Stimulated activated CD8-positive, alpha-beta memory T cell treated with anti-CD3 and anti-CD28 coated beads, Interleukin-7, amount 100 ng/mL, for 4 hours (primary cell): Measurements from ENCODE around the gene DMRTC2.

Experiments
- DNase-seq, 2 donors: peaks; one replicate each; pipeline ENCODE4 v3.0.0-alpha.2; 2020; ENCODE audit warnings: low read depth in 2 of 2

Gene DMRTC2

GRCh38 chr19:41847351-41848105 lies 2.7 kb downstream of the DMRTC2 start:
- DNase-seq = no peak

- no peak for DNase-seq
Measured at GRCh38 chr19:41848666-41849065, 3.8 kb downstream of the DMRTC2 start.

- no peak for DNase-seq
Measured at GRCh38 chr19:41849067-41849466, 4.2 kb downstream of the DMRTC2 start.

- no peak for DNase-seq
Measured at GRCh38 chr19:41850381-41850780, 5.5 kb downstream of the DMRTC2 start.

- no peak for DNase-seq
Measured at GRCh38 chr19:41851456-41851855, 6.6 kb downstream of the DMRTC2 start.

GRCh38 chr19:41853344-41853743 lies 8.5 kb downstream of the DMRTC2 start:
- DNase-seq = no peak

- no peak for DNase-seq
Measured at GRCh38 chr19:41853768-41854167, 8.9 kb downstream of the DMRTC2 start.

- no peak for DNase-seq
Measured at GRCh38 chr19:41859213-41859617, 14.4 kb downstream of the DMRTC2 start.

GRCh38 chr19:41859618-41860418 lies 15.0 kb downstream of the DMRTC2 start, which contains the start of gene RPS19:
Gene RPS19, plus strand, starts transcription at chr19:41860255. Its CDS starts 520 bp downstream, at chr19:41860775.
- DNase-seq = peak; percentile 95 to 97

GRCh38 chr19:41860419-41861115 lies 15.7 kb downstream of the DMRTC2 start:
- no peak for DNase-seq

- no peak for DNase-seq
Measured at GRCh38 chr19:41861116-41861768, 16.4 kb downstream of the DMRTC2 start.

GRCh38 chr19:41861846-41862245 lies 17.0 kb downstream of the DMRTC2 start:
- DNase-seq = no peak

- DNase-seq = no peak
Measured at GRCh38 chr19:41862445-41862986, 17.7 kb downstream of the DMRTC2 start.

GRCh38 chr19:41863209-41863931 lies 18.5 kb downstream of the DMRTC2 start:
- DNase-seq = no peak

- no peak for DNase-seq
Measured at GRCh38 chr19:41864374-41864773, 19.5 kb downstream of the DMRTC2 start.

GRCh38 chr19:41866284-41866683 lies 21.4 kb downstream of the DMRTC2 start:
- DNase-seq = no peak

- no peak for DNase-seq
Measured at GRCh38 chr19:41868120-41868988, 23.5 kb downstream of the DMRTC2 start.

- DNase-seq = no peak
Measured at GRCh38 chr19:41868989-41869300, 24.1 kb downstream of the DMRTC2 start.

GRCh38 chr19:41869374-41869955 lies 24.6 kb downstream of the DMRTC2 start:
- no peak for DNase-seq

GRCh38 chr19:41870401-41870873 lies 25.6 kb downstream of the DMRTC2 start:
- no peak for DNase-seq
